GM12878 (cell line): ENCODE results near the gene EGFR. TPM values are rescaled to one million over a fixed set of nuclear protein-coding genes. Genes with fewer than 3 reads are reported as not detected.

Experiments
- ATAC-seq: fragments of 200-7000 bp; cut with Tn5 transposase; 3 replicates; pipeline ENCODE4 v1.9.1; 2020; ENCODE audit warnings: mild to moderate bottlenecking, moderate library complexity
- BruUV-seq: library from RNA; stranded (reverse); fragments of 400-500 nt; replicated peaks from 2 replicates; lab custom pipeline; 2021; lab: Mats Ljungman, UMichigan
- CTCF ChIA-PET: fragments of 300-600 bp; sonication (Branson Sonifier 250); formaldehyde crosslinking; extraction: SDS; loops from one replicate; lab custom pipeline; 2021; ENCODE audit warnings: inconsistent platforms; lab: Yijun Ruan, JAX
- POLR2A ChIA-PET: fragments of 350-600 bp; formaldehyde crosslinking; extraction: SDS; loops from one replicate; lab custom pipeline; 2021; ENCODE audit warnings: inconsistent platforms; lab: Charles Lee
- RAD21 ChIA-PET: fragments of 300-600 bp; sonication (Branson Sonifier 250); formaldehyde crosslinking; loops from one replicate; lab custom pipeline; 2023; ENCODE audit warnings: antibody characterized with exemption; ENCODE audit not compliant: unreplicated experiment; lab: Charles Lee
- SMC1A ChIA-PET: fragments of 300-600 bp; sonication (Branson Sonifier 250); formaldehyde crosslinking; loops from one replicate; lab custom pipeline; 2023; ENCODE audit not compliant: unreplicated experiment, uncharacterized antibody; lab: Charles Lee
- DNase-seq: peaks from one replicate; pipeline ENCODE4 v3.0.0-alpha.2; 2011; ENCODE audit warnings: low read depth, low spot score
- FAIRE-seq: peaks from 3 replicates; lab custom pipeline; 2011; peaks lifted over from hg19 to GRCh38; lab: Jason Lieb, UNC
- H2AFZ ChIP-seq: 2 replicates; pipeline ENCODE4 v1.6.0; 2011; ENCODE audit warnings: low read depth, low read length, control low read depth; ENCODE audit not compliant: control insufficient read depth
- H3K27ac ChIP-seq: 2 replicates; pipeline ENCODE4 v1.5.1; 2011; ENCODE audit warnings: control low read depth; ENCODE audit not compliant: control insufficient read depth, insufficient read depth
- H3K27me3 ChIP-seq, 2 experiments: replicated peaks in 1 of 2; 2 replicates each; pipeline versions ENCODE4 v1.6.0 to v1.6.1; 2011; ENCODE audit warnings: low read length in 1 of 2; ENCODE audit not compliant: control insufficient read depth in 2 of 2, insufficient read depth in 2 of 2
- H3K36me3 ChIP-seq, 2 experiments: 2 replicates each; pipeline ENCODE4 v1.5.1; 2011; ENCODE audit warnings: low read length in 1 of 2; ENCODE audit not compliant: control insufficient read depth in 2 of 2, insufficient read depth in 2 of 2
- H3K4me1 ChIP-seq: 2 replicates; pipeline ENCODE4 v1.6.1; 2011; ENCODE audit warnings: mild to moderate bottlenecking, low read length, moderate library complexity, mixed read lengths; ENCODE audit not compliant: control insufficient read depth, insufficient read depth
- H3K4me2 ChIP-seq: 2 replicates; pipeline ENCODE4 v1.6.0; 2011; ENCODE audit warnings: control low read depth; ENCODE audit not compliant: control insufficient read depth, insufficient read depth
- H3K4me3 ChIP-seq: fragments of 200-600 bp; sonication (generic); 2 replicates; pipeline ENCODE4 v1.5.1; 2016
- H3K79me2 ChIP-seq: 2 replicates; pipeline ENCODE4 v1.6.0; 2011; ENCODE audit warnings: low read length; ENCODE audit not compliant: control insufficient read depth, insufficient read depth
- H3K9ac ChIP-seq: 2 replicates; pipeline ENCODE4 v1.8.0; 2011; ENCODE audit warnings: low read length, control low read depth, mixed read lengths; ENCODE audit not compliant: control insufficient read depth, insufficient read depth
- H3K9me3 ChIP-seq: replicated peaks from 3 replicates; pipeline ENCODE4 v1.5.1; 2011; ENCODE audit warnings: mild to moderate bottlenecking, low read length; ENCODE audit not compliant: control insufficient read depth, insufficient read depth
- H4K20me1 ChIP-seq: 2 replicates; pipeline ENCODE4 v1.6.0; 2011; ENCODE audit not compliant: control insufficient read depth, insufficient read depth
- BCL11A ChIP-seq: IDR thresholded peaks from 2 replicates; pipeline ENCODE4 v1.6.1; 2011; ENCODE audit warnings: low read depth, low read length
- BCL3 ChIP-seq: IDR thresholded peaks from 2 replicates; pipeline ENCODE4 v1.6.1; 2011; ENCODE audit warnings: borderline replicate concordance, low read depth, mild to moderate bottlenecking, moderate library complexity, low read length; ENCODE audit not compliant: insufficient read depth, poor library complexity, severe bottlenecking
- BMI1 ChIP-seq: fragments of 450-650 bp; IDR thresholded peaks from 2 replicates; pipeline ENCODE4 v1.6.1; 2016; ENCODE audit warnings: mild to moderate bottlenecking, moderate library complexity, borderline replicate concordance
- CBFB ChIP-seq: IDR thresholded peaks from 2 replicates; pipeline ENCODE4 v1.6.1; 2016; ENCODE audit warnings: antibody characterized with exemption, low read depth
- IKZF2 ChIP-seq, 2 experiments: fragments of 450-650 bp; IDR thresholded peaks; 2 replicates each; pipeline ENCODE4 v1.6.1; 2017; ENCODE audit warnings: mild to moderate bottlenecking in 2 of 2, moderate library complexity in 2 of 2
- IRF3 ChIP-seq: fragments of 450-650 bp; IDR thresholded peaks from 2 replicates; pipeline ENCODE4 v1.6.1; 2014; ENCODE audit warnings: mild to moderate bottlenecking
- KLF5 ChIP-seq: fragments of 450-650 bp; IDR thresholded peaks from 2 replicates; pipeline ENCODE4 v1.6.1; 2014; ENCODE audit warnings: mild to moderate bottlenecking; ENCODE audit not compliant: partially characterized antibody
- MAX ChIP-seq: IDR thresholded peaks from 2 replicates; pipeline ENCODE4 v1.6.1; 2012; ENCODE audit warnings: low read depth, low read length, improper control_type of control experiment
- MEF2B ChIP-seq: fragments of 450-650 bp; IDR thresholded peaks from 2 replicates; pipeline ENCODE4 v1.6.1; 2018; ENCODE audit warnings: mild to moderate bottlenecking, moderate library complexity; ENCODE audit not compliant: partially characterized antibody, poor library complexity, severe bottlenecking
- NFYA ChIP-seq: IDR thresholded peaks from 2 replicates; pipeline ENCODE4 v1.6.1; 2011; ENCODE audit warnings: low read depth, mild to moderate bottlenecking, low read length, improper control_type of control experiment, borderline replicate concordance
- PAX8 ChIP-seq: fragments of 450-650 bp; IDR thresholded peaks from 2 replicates; pipeline ENCODE4 v1.6.1; 2017; ENCODE audit warnings: mild to moderate bottlenecking, moderate library complexity
- RELA ChIP-seq: fragments of 450-650 bp; IDR thresholded peaks from 2 replicates; pipeline ENCODE4 v1.8.0; 2014; ENCODE audit warnings: borderline replicate concordance; ENCODE audit not compliant: partially characterized antibody
- SMAD5 ChIP-seq: IDR thresholded peaks from 2 replicates; pipeline ENCODE4 v1.6.1; 2016; ENCODE audit warnings: antibody characterized with exemption, low read depth
- SP1 ChIP-seq: IDR thresholded peaks from one replicate; pipeline ENCODE4 v1.6.1; 2011; ENCODE audit warnings: low read depth, low read length
- TARDBP ChIP-seq: IDR thresholded peaks from 2 replicates; pipeline ENCODE4 v1.6.1; 2016; ENCODE audit warnings: borderline replicate concordance
- TCF3 ChIP-seq: IDR thresholded peaks from 2 replicates; pipeline ENCODE4 v1.6.1; 2012; ENCODE audit warnings: low read depth, mild to moderate bottlenecking, low read length, borderline replicate concordance; ENCODE audit not compliant: insufficient read depth
- ZNF384 ChIP-seq: IDR thresholded peaks from 2 replicates; pipeline ENCODE4 v1.6.1; 2012; ENCODE audit warnings: low read depth, mild to moderate bottlenecking, low read length, improper control_type of control experiment, borderline replicate concordance
- ZSCAN29 ChIP-seq: fragments of 450-650 bp; IDR thresholded peaks from 2 replicates; pipeline ENCODE4 v1.6.1; 2017; ENCODE audit warnings: mild to moderate bottlenecking, moderate library complexity
- WGBS: methylation state at CpG from one replicate; pipeline ENCODE4 v1.1.6; 2016; ENCODE audit warnings: low lambda C conversion rate; ENCODE audit not compliant: insufficient replicate concordance, insufficient coverage; ENCODE audit errors: missing lambda C conversion rate; 5-methylcytosine and 5-hydroxymethylcytosine counted together
- in situ Hi-C: fragments of 300-500 bp; cut with MboI; formaldehyde crosslinking; loops from 9 replicates; pipeline ENCODE4 v1.14.3; 2018; ENCODE audit warnings: mixed read lengths
- intact Hi-C: fragments of 100-400 bp; cut with micrococcal nuclease; formaldehyde crosslinking; loops from one replicate; pipeline ENCODE4 v1.14.2; 2022; ENCODE audit not compliant: unreplicated experiment
- polyA plus RNA-seq, 11 experiments: library from polyadenylated mRNA; depleted of rRNA in 4 of 11; unstranded in 6 of 11; stranded (reverse) in 5 of 11; fragments of >200 nt; fragmentation: Nextera tagmentation in 4 of 11; fragmentation: Illumina TruSeq in 1 of 11; extraction: Ambion mirVana in 4 of 11; extraction: Trizol in 1 of 11; gene quantifications; 1 replicate in 1 of 11; 2 replicates in 10 of 11; pipeline versions ENCODE4 v1.2.1 to v1.2.3, GENCODE V29; 2011 to 2016; ENCODE audit warnings: inconsistent platforms in 2 of 11, missing spikeins in 2 of 11, low read depth in 1 of 11
- total RNA-seq, 4 experiments: library from RNA; depleted of rRNA in 3 of 4; stranded (reverse); fragments of >200 nt in 3 of 4; fragmentation: Illumina TruSeq in 1 of 4; extraction: Trizol in 1 of 4; gene quantifications; 2 replicates each; pipeline versions ENCODE4 v1.2.1 to v1.2.3, GENCODE V29; 2013 to 2021

The EGFR gene
- total and polyA plus RNA-seq, 10 of the 15 experiments (the other 5 are each of a cell fraction or from before 2014, with no cell fraction given): 0.01 to 0.31 TPM; not detected in 8

GRCh38 chr7:55121249-55121648 is 102.4 kb downstream of the EGFR start:
- H3K27ac ChIP-seq: no peak overlapping the region
- H3K79me2 ChIP-seq: no peaks in the 10 kb centered on the region
- no peaks in the 10 kb centered on the region for H3K4me1 ChIP-seq
- no peaks in the 10 kb centered on the region for H4K20me1 ChIP-seq
- WGBS: 23% methylated on average over 5 of the region's 5 CpGs
- CTCF ChIA-PET: no interaction called here
- intact Hi-C loops (no loop called here), in situ Hi-C loops (no loop called here)
- H3K27me3 ChIP-seq: peaks cover 0 to 3% of the 10 kb centered on the region in 2 experiments; a peak in 2 of 4 replicates
- DNase-seq (no peak), ATAC-seq (no peak), FAIRE-seq (no peak)
- H2AFZ ChIP-seq: no peak overlapping the region
- no TSS peak for BruUV-seq
- POLR2A ChIA-PET: no interaction called here
- RAD21 ChIA-PET: no interaction called here
- no peak overlapping the region for H3K9ac ChIP-seq
- H3K9me3 ChIP-seq: no peaks in the 10 kb centered on the region
- H3K36me3 ChIP-seq: no peaks in the 10 kb centered on the region
- no peak overlapping the region for H3K4me3 ChIP-seq
- TF ChIP-seq BMI1: no peak
- TF ChIP-seq IRF3: no peak
- TF ChIP-seq BCL11A: no peak
- TF ChIP-seq BCL3: no peak
- no peak for TF ChIP-seq SMAD5
- no peak for TF ChIP-seq KLF5
- TF ChIP-seq MEF2B: no peak
- no peak for TF ChIP-seq TARDBP
- TF ChIP-seq RELA: no peak
- TF ChIP-seq ZNF384: no peak
- no peak for TF ChIP-seq MAX
- no peak for TF ChIP-seq PAX8
- no peak for TF ChIP-seq TCF3
- TF ChIP-seq IKZF2 (IDR thresholded peaks at IDR 0.05): no peak
- TF ChIP-seq CBFB: no peak
- no peak for TF ChIP-seq SP1
- no peak for TF ChIP-seq ZSCAN29
- TF ChIP-seq NFYA: no peak
- H3K4me2 ChIP-seq: no peak overlapping the region
- SMC1A ChIA-PET: interaction anchor here (1.2 to 1.6 kb wide), 2 partner anchors 9 to 134 kb away, joined by 3 to 6 read pairs; no protein-coding TSS in a partner anchor
